Measurements from ENCODE around the gene ZSCAN23.
"Not testable (repeated sequence)": the region's sequence is repeated elsewhere in the genome, so short reads cannot be mapped to it uniquely, and the experiment has no call there.

Gene ZSCAN23

DNA sequence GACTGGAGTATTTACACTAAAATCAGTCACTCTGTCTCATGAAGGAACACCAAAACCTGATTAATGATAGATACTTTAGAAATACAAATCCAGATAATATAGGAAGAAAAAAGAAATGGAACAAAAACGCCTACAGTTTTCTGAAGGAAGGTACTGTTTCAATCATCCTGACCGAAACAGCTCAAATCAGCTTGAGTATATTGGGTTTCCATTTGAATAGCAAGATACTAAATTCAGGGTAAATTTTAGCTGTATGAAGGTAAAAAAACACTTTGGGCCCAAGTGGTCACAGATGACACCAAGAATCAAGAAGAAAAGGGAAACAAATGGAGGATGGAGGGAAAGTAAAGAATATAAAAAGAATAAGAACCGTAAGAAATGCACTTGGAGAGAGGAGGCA lies 6.9 kb downstream of the ZSCAN23 start:
- no peak for DNase-seq

DNA sequence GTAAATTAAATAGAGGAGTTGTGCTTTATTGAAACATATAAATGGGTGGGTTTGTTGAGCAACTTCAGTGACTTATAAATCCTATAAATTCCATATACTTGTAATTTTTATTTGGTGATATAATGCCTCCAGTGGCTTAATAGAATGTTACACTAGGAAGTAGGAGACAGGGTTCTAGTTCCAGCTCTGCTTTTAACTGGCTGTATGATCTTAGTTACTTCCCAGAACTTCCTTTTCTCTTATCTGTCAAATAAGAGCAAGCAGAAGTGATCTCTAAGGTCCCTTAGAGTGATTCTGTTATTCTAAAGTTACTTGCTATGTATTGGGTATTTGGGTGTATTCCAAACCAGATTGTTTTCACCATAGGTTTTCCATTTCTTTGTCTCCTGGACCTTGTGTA lies 10.2 kb downstream of the ZSCAN23 start:
- DNase-seq, result no peak

DNA sequence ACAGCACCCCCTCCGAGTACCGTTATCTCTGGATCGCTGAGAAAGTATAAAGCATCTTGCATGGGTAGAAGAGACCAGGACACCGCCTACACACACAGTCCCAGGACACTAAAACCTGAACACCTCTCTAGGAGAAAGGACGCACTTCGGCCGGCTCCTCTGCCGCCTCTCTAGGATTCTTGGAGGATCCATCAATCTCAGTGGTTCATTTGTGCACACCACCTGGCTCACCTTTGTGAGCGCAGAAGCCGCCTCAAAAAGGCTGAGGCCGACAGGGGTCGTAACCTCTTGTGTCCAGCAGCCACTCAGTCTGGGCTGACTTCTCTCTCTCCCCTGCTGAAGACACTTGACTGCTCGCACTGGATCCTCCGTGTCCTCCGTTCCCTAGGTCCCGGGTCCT lies 13.5 kb downstream of the ZSCAN23 start:
- no peak for DNase-seq

DNA sequence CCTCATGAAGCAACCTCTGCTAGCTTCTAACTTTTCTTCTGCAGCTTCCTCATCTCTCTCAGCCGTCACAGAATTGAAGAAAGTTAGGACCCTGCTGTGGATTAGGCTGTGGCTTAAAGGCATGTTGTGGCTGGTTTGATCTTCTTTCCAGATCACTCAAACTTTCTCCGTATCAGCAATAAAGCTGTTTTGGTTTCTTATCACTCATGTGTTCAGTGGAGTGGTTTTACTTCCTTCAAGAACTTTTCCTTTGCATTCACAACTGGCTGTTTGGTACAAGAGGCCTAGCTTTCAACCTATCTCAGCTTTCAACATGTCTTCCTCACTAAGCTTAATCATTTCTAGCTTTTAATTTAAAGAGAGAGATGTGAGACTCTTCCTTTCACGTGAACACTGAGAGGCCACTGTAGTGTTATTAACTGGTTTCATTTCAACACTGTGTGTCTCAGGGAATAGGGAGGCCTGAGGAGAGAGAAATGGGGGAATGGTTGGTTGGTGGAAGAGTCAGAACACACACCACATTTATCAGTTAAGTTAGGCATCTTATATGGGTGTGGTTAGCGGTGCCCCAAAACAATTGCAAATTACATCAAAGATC lies 17.2 kb downstream of the ZSCAN23 start:
- no peak for DNase-seq

DNA sequence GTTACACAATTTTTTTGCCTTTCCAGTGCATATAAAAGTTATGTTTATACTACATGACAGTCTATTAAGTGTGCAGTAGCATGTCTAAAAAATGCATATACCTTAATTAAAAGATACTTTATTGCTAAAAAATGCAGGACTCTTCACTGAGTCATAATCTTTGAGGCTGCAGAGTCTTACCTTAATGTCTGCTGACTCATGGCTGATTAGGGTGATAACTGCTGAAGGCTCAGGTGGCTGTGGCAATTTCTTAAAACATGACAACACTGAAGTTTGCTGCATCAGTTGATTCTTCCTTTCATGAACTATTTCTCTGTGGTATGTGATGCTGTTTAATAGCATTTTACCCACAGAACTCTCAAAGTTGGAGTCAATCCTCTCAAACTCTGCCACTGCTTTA lies 19.1 kb downstream of the ZSCAN23 start:
- DNase-seq, result no peak

DNA sequence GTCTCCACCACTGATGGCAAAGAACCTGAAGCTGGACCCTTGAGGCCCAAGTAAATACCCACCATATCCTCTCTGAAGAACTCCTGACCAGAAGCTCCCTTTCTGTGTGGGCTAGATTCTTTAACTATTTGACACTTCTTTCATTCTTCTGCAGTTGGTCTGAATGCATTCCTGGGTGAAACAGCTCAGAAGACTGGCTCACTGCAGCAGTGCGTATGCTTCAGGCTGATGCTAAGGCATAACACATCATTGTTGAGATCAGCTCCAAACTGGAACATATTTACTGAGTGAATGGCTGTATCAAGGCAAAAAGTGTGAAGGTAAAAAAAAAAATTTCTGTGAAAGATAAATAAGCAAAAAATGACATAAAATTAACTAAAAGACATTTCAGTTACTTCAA lies 19.7 kb downstream of the ZSCAN23 start:
- no peak for DNase-seq

DNA sequence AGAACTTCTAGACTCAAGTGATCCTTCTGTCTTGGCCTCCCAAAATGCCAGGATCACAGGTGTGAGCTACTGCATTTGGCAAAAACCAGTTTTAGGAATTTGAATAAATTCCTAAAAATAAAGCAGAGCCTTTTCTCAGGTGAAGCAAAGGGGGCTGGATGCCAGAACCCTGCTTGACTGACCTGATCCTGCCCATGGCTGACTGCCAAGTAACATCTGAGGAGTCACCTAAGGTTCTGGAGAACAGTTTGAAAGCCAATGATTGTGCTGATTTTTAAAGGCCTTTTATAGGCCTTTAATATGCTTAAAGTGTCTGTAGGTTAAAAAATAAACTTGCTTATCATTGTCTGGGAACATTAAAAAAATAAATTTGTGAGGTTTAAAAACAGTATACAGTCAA lies 29.6 kb downstream of the ZSCAN23 start:
- no peak for DNase-seq

DNA sequence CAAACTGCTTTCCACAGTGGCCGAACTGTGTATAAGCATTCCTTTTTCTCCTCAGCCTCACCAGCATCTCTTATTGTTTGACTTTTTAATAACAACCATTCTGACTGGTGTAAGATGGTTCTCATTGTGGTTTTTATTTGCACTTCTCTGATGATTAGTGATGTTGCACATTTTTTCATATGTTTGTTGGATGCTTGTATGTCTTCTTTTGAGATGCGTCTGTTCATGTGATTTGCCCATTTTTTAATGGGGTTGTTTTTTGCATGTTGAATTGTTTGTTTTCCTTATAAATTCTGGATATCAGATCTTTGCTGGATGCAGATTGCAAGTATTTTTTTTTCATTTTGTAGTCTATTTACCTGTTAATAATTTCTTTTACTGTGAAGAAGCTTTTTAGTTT lies 32.5 kb downstream of the ZSCAN23 start:
- DNase-seq, result no peak

DNA sequence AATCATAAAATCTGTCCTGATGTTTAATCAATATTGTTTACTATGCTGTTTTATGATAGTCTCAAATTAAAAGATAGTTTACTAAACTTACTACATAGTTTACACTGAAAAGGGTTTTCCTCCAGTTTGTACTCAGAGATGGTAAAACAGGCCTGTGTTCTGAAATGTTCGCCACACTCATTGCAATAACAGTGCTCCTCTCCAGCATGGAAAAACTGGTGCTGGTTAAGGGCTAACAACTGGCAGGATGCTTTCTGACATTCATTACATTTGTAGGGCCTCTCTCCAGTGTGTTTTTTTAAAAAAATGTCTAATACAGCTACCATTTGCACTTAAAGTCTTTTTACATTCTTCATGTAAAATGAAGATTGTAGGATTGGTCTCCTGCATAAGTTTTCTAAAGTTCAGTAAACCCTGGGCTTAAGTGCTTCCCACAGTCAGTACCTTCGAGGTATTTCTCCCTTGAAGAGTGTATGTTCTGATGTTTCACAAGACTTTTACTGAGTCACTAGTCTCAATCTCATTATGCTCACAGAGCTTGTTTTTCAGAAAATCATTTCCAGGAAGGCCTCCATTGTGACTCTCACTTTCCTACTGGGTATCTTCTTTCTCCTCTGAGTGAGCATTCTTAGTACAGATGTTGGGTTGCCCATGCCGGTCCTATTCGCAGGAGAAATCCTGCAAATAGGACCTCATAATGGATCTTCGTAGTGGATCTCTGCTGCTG lies 35.1 kb downstream of the ZSCAN23 start:
- DNase-seq, result no peak

DNA sequence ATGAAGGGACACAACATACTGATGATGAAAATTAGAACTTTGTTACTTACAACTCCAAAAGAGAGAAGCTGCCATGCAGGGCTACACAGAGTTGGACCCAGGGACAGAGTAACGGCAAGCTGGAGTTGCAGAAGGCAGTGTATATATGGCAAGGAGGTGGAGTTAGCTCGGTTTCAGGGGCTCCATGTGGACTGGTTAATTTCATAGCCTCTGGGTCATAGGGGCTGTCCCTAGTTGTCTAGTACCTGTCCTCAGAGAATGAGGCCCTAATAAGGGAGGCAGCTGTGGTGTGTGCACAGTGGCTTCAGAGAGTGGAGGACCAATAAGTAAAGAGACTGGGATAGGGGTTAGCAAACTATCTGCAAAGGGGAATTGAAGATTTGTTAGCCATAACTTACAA lies 35.9 kb downstream of the ZSCAN23 start:
- no peak for DNase-seq

DNA sequence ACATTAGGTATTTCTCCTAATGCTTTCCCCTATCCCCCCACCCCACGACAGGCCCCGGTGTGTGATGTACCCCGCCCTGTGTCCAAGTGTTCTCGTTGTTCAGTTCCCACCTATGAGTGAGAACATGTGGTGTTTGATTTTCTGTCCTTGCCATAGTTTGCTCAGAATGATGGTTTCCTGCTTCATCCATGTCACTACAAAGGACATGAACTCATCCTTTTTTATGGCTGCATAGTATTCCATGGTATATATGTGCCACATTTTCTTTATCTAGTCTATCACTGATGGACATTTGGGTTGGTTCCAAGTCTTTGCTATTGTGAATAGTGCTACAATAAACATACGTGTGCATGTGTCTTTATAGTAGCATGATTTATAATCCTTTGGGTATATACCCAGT lies 39.4 kb downstream of the ZSCAN23 start:
- DNase-seq, result not testable (repeated sequence)

DNA sequence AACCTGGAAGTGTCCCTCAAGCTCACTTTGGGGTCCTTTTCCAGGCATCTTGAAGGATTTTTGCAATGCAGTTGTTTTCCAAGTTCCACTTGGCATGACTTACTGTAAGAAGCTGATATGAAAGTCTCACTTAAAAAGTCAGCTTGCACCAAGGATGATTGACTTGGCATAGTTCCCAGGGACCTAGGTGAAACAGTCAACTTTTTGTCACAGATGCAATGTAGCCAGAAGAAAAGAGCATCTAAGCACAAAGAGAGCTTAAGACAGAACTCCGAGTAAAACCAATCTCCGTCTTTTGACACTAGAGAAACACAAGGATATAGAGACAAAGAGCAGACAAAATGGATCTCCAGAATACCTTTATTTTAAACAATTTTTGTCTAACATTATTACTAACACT lies 41.1 kb downstream of the ZSCAN23 start:
- no peak for DNase-seq

DNA sequence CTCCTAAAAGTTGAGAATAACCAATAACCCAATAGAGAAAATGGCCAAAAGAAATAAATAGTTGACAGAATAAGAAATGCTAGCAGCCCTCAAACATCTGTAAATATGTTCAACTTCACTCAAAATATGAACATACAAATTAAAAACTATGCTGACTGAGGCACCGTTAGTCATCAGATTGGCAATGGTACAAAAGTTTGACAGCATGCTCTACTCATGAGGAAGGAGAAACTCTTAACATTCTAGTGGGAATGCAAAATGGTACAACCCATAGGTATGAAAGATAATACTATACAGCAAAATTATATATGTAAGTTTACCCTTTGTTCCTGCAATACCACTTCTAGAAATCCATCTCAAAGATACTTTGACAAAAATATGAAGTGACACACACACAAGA lies 42.1 kb downstream of the ZSCAN23 start:
- no peak for DNase-seq

DNA sequence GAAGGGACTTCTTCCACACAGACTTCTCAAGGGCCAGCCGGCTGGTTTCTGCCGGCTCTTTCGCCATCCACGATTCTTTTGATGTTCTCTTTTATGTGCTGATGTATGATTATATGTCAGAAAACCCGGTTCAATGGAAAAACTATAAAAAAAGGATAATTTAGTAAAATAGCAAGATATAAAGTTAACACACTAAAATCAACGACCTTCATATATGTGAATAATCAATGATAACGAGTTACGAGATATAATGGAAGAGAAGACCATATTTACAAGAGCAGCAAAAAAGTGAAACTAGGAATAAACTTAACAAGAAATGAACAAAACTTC lies 43.2 kb downstream of the ZSCAN23 start:
- DNase-seq, result no peak

DNA sequence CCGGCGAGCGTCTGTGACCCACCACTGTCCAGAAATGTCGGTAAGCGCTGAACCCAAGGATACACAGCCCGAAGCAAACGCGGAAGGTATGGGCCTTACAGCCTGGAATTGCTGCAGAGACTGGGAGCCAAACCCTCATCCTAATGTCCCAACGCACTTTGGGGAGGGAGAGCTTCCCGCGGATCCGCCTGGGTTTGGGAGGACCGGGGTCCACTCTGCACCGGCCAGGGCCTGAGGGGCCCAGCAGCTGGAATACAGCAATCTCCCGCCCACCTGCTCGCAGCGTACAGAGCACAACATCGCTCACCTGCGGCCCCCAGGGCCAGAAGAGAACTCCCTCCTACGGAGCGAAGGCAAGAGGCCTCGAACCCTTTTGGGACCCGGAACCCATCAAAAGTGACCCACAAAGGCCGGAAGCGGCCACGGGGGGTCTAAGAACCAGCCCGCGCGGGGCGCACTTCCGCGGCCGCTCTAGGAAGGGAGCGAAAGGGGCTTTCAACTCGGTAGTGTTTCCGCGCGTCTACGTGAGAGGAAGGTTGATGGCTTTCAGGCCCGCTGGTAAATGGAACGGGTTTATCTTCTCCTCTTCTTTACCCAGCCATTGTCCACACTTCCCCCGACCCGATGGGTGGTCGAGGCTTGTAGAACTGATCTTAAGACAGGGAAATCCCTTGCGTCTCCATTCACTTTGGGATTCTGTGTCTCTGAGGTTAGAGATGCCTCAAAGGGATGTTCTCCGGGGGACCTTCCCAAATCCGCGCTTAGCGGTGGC lies 43.8 kb downstream of the ZSCAN23 start, which contains the start of gene ZSCAN12:
Gene ZSCAN12, minus strand, starts transcription at position 398 of the 772 bp plus-strand sequence. CDS start 1,342 bp downstream, outside the sequence.
- DNase-seq, result peak; percentile 62

DNA sequence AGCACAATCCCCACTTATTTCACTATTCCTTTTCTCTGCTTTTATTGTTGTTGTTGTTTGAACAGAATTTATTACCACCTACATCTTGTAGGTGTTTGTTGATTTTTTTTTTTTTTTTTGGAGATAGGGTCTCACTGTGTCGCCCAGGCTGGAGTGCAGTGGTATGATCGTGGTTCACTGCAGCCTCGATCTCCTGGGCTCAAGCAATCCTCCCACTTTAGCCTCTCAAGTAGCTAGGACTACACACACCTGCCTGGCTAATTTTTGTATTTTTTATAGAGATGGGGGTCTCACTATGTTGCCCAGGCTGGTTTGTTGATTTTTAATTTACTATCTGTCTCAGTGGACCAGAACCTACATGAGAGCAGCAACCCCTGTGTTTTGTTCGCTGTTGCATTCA lies 47.4 kb downstream of the ZSCAN23 start:
- no peak for DNase-seq

DNA sequence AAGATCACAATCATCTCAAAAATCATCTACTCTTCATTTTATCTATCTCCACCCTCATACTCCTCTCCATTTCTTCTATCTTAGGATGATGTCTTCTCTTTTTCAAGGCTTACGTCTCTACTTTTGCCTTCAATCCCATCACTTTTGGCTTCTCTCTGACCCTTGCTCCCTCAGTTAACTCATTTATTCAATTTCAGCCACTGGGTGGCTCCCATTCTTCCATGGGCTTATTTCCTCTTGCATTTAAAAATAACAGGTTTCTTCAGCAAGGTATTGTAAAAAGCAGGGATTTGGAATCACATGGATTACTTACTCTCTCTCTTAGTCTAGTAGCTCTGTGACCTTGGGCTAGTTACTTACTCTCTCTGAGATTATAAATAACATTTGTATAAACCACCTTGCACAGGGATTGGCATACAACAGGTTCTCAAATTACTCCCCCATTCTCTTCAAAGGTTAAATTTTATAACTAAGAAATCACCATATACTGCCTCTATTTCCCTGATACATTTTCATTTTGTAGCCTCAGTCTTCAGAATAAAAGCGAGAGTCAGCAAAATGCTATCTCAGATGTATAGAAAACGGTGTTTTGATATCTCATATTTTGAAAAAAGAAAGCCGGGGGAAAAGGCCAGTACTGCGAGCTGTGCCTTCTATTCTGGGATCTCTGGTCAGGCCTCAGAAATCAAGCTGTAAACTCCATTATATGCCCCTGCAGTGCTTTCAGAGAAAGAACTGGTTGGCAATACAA lies 49.2 kb downstream of the ZSCAN23 start:
- DNase-seq, result no peak

DNA sequence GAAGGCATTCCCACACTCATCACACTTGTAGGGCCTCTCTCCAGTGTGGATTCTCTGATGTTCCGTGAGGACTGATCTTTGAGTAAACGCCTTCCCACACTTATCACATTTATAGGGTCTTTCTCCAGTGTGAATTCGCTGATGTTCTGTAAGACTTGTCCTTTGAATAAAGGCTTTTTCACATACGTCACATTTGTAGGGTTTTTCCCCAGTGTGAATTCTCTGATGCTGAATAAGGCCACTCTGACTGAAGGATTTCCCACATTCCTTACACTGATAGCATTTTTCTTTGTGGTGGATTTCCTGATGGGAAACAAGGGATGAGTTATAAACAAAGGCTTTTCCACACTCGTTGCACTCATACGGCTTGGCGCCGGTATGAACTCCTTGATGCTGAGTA lies 52.6 kb downstream of the ZSCAN23 start:
- no peak for DNase-seq

DNA sequence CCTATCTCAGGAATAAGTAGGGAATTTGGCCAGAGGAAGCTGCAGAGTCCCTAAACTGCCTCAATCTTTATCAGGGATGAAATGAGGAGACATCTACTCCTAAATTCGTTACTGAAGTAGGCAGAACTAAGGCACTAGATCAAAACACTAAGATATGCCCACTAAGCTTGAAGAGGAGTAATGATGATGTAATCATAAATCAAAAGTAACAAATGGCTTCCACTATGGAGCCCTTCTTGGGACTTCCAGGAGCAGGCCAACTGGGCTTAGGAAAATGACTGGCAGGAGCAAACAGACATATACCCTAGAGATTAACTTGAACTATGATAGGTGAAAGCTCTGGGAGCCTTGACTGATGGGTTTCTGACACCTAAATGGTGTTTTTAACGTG lies 59.2 kb downstream of the ZSCAN23 start:
- DNase-seq, result no peak

DNA sequence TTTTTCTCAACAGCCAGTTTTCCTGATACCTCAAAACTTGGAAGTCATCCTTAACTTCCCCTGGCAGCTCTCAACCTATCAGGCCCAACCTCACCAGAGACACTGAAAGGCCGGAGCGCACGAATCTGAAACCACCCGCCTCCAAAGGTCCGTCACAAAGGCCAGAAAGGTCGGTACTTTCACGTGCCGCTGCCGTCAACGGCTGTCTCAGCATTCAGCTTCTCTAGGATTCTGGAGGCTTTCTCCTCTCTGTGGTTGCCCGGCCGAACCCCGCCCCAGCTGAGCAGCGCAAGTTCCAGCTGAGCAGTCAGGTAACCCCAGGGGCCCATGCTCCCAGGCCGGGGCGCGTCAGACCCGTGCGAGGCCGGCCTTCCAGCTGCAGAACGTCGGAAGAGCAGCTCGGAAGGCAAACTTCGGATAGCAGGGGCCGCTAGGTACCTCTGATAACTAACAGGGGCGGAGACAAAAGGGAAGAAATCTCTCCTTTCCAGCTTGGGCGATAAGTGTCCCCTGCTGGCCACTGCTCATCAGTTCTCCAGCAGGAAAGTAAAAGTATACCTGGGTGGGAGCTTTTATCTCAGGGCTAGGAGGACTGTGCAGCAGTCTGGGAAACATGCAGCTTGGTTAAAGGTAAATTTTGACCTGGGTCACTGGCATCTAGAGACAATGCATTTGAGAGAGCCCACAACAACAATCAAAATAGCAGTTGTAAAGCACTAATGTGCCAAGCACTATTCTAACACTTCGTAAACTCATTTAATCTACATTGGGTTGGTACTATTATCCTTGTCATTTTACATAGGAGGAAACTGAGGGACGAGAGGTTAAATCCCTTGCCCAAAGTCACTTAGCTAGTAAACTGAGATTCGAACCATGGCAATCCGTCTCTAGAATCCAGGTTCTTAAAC lies 59.8 kb downstream of the ZSCAN23 start:
- DNase-seq, result no peak
